ENCODE measurements around the gene EIF4H.
"Not testable (repeated sequence)": the region's sequence is repeated elsewhere in the genome, so short reads cannot be mapped to it uniquely, and the experiment has no call there.

The EIF4H gene

DNA sequence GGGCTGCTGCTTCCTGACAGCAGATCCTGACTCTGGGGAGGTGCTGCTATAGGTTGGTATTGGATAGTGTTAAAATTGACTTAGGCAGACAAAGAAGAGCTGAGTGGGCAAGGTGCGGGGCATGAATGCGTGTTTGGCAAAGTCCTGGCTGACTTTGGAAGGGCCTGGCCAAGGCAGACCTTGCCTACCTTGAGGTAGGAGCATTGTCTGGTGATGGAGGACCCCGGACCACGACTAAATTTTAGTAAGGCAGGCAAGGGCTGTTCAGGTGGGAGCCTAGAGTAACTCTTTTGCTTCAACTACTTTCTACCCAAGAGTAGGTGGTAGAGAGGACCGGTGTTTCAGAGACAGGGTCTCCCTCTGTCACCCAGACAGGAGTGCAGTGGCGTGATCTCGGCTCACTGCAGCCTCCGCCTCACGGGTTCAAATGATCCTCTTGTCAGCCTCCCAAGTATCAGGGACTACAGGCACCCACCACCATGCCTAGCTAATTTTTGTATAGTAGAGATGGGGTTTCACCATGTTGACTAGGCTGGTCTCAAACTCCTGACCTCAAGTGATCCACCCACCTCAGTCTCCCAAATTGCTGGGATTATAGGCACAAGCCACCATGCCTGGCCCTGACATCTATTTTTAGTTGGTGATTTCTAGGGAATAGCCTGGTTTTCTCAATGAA, 23.4 kb downstream of the EIF4H start:
- no peak for DNase-seq (ENCODE audit: low read depth, low spot score)

GRCh38 chr7:74199551-74200355, 25.6 kb downstream of the EIF4H start:
- peak; percentile 47 for DNase-seq (ENCODE audit: low read depth, low spot score)

GRCh38 chr7:74202841-74203556, 28.8 kb downstream of the EIF4H start:
- peak; percentile 75 for DNase-seq (ENCODE audit: low read depth, low spot score)

GRCh38 chr7:74203956-74204618, 29.9 kb downstream of the EIF4H start:
- no peak for DNase-seq (ENCODE audit: low read depth, low spot score)

- not testable (repeated sequence) for DNase-seq (ENCODE audit: low read depth, low spot score)
Observed at GRCh38 chr7:74206052-74206451, 31.9 kb downstream of the EIF4H start.

DNA sequence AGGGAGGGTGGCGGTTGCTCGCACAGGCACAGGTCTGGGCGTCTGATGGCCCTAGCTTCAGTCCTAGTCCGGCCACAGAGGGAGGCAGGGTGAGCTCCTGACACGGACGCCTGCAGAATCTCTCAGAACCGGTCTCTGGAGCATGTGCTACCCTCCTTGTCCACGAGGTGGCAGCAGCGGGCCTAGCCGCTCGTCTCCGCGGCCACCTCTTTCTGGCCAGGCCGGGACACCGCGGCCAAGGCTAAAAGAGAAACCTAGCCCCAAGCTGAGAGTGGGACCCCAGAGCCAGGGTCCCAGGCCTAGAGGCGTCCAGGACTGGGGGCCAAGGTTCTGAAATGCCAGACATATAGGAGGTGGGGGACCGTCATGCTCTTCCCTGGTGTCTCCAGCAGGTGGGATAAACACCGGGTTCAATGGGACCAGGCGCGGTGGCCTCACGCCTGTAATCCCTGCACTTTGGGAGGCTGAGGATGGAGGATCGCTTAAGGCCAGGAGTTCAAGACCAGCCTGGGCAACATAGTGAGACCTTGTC, 32.5 kb downstream of the EIF4H start:
- peak; percentile 90 for DNase-seq (ENCODE audit: low read depth, low spot score)

DNA sequence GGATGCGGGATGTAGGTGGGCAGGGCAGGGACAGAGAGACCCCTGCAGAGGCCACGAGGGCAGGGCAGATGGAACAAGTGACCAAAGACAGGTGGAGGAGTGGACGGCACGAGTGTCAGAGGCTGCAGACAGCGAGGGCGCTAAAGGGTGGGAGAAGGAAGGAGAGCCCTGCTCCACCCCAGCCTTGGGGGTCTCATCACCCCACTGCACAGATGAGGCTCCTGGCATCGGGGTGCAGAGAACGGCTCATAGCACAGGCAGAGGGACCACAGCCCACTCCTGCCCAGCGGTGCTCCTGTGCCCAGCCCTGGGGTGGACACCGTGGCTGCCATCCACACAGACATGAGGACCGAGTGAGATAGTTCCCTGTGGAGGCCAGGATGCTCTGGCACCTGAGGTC, 33.4 kb downstream of the EIF4H start:
- DNase-seq (ENCODE audit: low read depth, low spot score) = no peak

GRCh38 chr7:74208241-74208640, 34.1 kb downstream of the EIF4H start:
- not testable (repeated sequence) for DNase-seq (ENCODE audit: low read depth, low spot score)

DNA sequence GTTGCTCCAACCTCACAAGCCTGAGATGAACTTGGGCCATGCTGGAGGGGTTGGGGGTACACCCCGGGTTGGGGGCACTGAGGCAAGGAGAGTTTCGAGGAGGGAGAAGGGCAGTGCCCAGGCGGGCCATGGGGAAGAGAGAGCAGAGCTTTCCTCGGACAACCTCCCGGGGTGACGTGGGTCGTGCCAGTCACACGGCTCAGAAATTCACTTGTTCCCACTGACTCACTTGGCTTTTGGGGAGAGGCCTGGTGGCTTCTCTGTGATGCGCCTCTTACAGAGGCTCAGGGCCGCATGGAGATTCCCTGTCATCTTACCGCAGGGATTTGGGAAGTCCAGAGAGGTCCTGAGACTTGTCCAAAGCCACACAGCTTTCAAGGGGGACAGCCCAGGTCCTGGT, 38.5 kb downstream of the EIF4H start:
- no peak for DNase-seq (ENCODE audit: low read depth, low spot score)

DNA sequence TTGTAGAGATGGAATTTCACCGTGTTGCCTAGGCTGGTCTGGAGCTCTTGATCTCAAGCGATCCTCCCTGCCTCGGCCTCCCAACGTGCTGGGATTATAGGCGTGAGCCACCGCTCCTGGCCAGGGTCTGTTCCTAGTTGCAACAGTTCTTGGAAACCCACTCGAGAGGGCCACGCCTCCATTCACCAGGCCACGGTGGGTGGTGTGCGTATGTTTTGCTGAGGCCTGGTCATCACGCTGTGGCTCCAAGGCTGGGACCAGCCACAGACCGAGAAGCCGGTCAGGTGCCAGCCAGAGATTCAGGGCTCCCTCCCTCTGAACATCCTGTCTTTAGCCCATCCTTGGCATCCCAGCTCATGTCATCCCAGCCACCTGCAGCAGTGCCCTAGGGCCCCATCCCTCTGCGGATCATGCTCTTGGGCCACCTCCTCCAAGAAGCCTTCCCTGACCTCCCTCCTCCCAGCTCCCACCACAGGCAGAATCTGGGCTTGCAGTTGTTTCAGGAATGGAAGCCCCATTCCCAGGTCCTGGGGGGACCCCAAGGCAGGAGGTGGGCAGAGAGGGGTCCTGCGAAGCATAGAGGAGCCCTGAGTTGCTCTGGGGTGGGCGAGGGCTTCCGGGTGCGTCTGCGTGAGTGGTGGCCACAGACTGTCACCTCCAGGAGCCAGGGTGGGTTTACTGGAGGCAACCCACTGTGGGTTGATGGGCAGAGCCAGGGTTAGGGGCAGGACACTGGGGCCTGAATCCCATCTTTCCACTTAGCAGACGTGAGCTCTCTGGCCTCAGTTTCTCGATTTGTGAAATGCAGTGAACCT, 40.9 kb downstream of the EIF4H start:
- DNase-seq (ENCODE audit: low read depth, low spot score) = no peak

- DNase-seq (ENCODE audit: low read depth, low spot score) = no peak
Observed at GRCh38 chr7:74215921-74216320, 41.8 kb downstream of the EIF4H start.

DNA sequence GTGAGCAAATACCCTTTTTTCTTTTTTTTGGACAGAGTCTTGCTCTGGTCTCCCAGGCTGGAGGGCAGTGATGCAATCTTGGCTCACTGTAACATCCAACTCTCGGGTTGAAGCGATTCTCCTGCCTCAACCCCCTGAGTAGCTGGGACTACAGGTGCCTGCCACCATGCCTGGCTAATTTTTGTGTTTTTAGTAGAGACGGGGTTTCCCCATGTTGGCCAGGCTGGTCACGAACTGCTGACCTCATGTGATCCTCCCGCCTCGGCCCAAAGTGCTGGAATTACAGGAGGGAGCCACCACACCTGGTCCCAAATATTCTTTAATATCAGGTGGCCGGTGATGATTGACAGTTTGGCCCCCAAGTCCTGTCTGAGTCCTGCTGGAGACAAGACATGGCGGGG, 42.2 kb downstream of the EIF4H start:
- DNase-seq (ENCODE audit: low read depth, low spot score) = no peak

- DNase-seq (ENCODE audit: low read depth, low spot score) = no peak
Observed at GRCh38 chr7:74217455-74218342, 43.5 kb downstream of the EIF4H start.

- DNase-seq (ENCODE audit: low read depth, low spot score) = no peak
Observed at GRCh38 chr7:74218343-74218698, 44.2 kb downstream of the EIF4H start.

DNA sequence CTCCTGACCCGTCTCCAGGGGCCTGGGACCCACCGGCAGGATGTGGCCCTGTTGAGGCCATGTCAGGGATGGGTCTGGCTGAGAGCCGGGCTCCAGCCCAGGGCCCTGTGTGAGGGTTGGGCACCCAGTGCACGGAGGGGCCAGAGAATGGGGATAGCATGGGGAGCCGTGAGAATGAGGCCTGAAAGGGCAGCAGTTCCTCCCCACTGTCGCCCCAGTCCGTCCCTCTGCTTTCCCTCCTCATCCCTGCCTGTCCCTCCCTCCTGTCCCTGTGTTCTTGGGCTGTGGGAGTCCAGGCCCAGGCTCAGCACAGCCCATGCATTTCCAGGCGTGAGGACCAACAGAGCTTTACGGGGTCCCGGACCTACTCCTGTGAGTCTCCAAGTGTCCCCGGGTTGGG, 45.3 kb downstream of the EIF4H start:
- no peak for DNase-seq (ENCODE audit: low read depth, low spot score)

- DNase-seq (ENCODE audit: low read depth, low spot score) = no peak
Observed at GRCh38 chr7:74220229-74220628, 46.1 kb downstream of the EIF4H start.

DNA sequence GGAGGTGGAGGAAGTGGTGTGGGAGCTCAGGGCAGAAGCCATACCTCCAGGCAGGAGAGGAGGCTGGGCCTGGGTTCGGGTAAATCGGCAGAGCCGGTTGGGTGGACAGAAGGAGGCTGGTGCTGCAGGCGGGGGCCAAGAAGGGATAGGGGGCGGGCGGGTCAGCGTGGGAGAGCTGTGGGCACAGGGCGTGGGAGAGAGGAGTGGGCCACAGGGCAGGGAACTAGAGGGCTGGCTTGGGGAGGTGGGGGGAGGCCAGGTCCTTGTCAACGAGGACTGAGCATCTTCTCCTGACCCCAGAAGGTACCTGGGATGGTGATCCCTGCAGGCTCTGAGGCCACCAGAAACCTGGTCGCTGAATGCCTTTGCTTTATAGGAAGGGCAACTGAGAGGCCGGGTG, 47.6 kb downstream of the EIF4H start:
- DNase-seq (ENCODE audit: low read depth, low spot score) = no peak

GRCh38 chr7:74222851-74223710, 48.9 kb downstream of the EIF4H start:
- no peak for DNase-seq (ENCODE audit: low read depth, low spot score)
